ENCODE measurements around the gene CBX6.

CBX6 gene

GRCh38 chr22:38840129-38840528, 31.9 kb downstream of the CBX6 start:
- no peak for DNase-seq (ENCODE audit: low read depth)

GRCh38 chr22:38839686-38840085, 32.3 kb downstream of the CBX6 start:
- DNase-seq (ENCODE audit: low read depth), result no peak

- DNase-seq (ENCODE audit: low read depth), result no peak
Measured at GRCh38 chr22:38837414-38837928, 34.5 kb downstream of the CBX6 start.

- DNase-seq (ENCODE audit: low read depth), result no peak
Measured at GRCh38 chr22:38835888-38836301, 36.1 kb downstream of the CBX6 start.

- DNase-seq (ENCODE audit: low read depth), result no peak
Measured at GRCh38 chr22:38834991-38835390, 37.0 kb downstream of the CBX6 start.

- no peak for DNase-seq (ENCODE audit: low read depth)
Measured at GRCh38 chr22:38834215-38834953, 37.6 kb downstream of the CBX6 start.

- DNase-seq (ENCODE audit: low read depth), result no peak
Measured at GRCh38 chr22:38833061-38833460, 39.0 kb downstream of the CBX6 start.

- no peak for DNase-seq (ENCODE audit: low read depth)
Measured at GRCh38 chr22:38832005-38832978, 39.7 kb downstream of the CBX6 start.

GRCh38 chr22:38831166-38831945, 40.7 kb downstream of the CBX6 start:
- DNase-seq (ENCODE audit: low read depth), result no peak

- DNase-seq (ENCODE audit: low read depth), result no peak
Measured at GRCh38 chr22:38830845-38831108, 41.2 kb downstream of the CBX6 start.

GRCh38 chr22:38830026-38830844, 41.8 kb downstream of the CBX6 start:
- DNase-seq (ENCODE audit: low read depth), result no peak

- no peak for DNase-seq (ENCODE audit: low read depth)
Measured at GRCh38 chr22:38829485-38829884, 42.5 kb downstream of the CBX6 start.

GRCh38 chr22:38828616-38829205, 43.3 kb downstream of the CBX6 start:
- no peak for DNase-seq (ENCODE audit: low read depth)

- no peak for DNase-seq (ENCODE audit: low read depth)
Measured at GRCh38 chr22:38828191-38828590, 43.8 kb downstream of the CBX6 start.

GRCh38 chr22:38827510-38827909, 44.5 kb downstream of the CBX6 start:
- no peak for DNase-seq (ENCODE audit: low read depth)

- no peak for DNase-seq (ENCODE audit: low read depth)
Measured at GRCh38 chr22:38826801-38827200, 45.2 kb downstream of the CBX6 start.

- no peak for DNase-seq (ENCODE audit: low read depth)
Measured at GRCh38 chr22:38826386-38826785, 45.6 kb downstream of the CBX6 start.

GRCh38 chr22:38824585-38824984, 47.4 kb downstream of the CBX6 start:
- no peak for DNase-seq (ENCODE audit: low read depth)

- DNase-seq (ENCODE audit: low read depth), result no peak
Measured at GRCh38 chr22:38823637-38824036, 48.4 kb downstream of the CBX6 start.

- DNase-seq (ENCODE audit: low read depth), result no peak
Measured at GRCh38 chr22:38823076-38823475, 48.9 kb downstream of the CBX6 start.

GRCh38 chr22:38820020-38820419, 52.0 kb downstream of the CBX6 start:
- no peak for DNase-seq (ENCODE audit: low read depth)

Data from stimulated activated CD8-positive, alpha-beta memory T cell treated with anti-CD3 and anti-CD28 coated beads, Interleukin-12 subunit alpha, Interleukin-12 subunit beta, amount 100 ng/mL, for 4 hours (primary cell).